ENCODE data around the gene RPRD1A. TPM values are rescaled to one million over a fixed set of nuclear protein-coding genes. Genes with fewer than 3 reads are reported as not detected.

Gene RPRD1A
- total RNA-seq, 1 experiment from 2014 or later, result 80.7 TPM

- ChIA-PET RAD21 (ENCODE audit: low non-redundant PET in 1 of 2, low total read pairs in 2 of 2, uncharacterized antibody in 2 of 2, unreplicated experiment in 2 of 2) (no interaction called here), POLR2A (no interaction called here), CTCF (no interaction called here)
- no peaks in the 10 kb centered on the region for H3K4me1 ChIP-seq (ENCODE audit: control insufficient read depth in 1 of 2, insufficient read depth in 2 of 2, low read length in 2 of 2)
- H3K36me3 ChIP-seq (ENCODE audit: control insufficient read depth in 1 of 2, insufficient read depth in 2 of 2, low read length in 2 of 2), result no peaks in the 10 kb centered on the region
- H3K27me3 ChIP-seq (ENCODE audit: insufficient read depth, low read length), result no peaks in the 10 kb centered on the region
- H3K4me2 ChIP-seq (ENCODE audit: low read length), result no peak overlapping the region
- ATAC-seq, result no peak
- H2AFZ ChIP-seq (ENCODE audit: low read depth, low read length, poor library complexity, severe bottlenecking), result no peak overlapping the region
- TF ChIP-seq YY1 (IDR thresholded peaks at IDR 0.05; ENCODE audit: extremely low read depth, insufficient replicate concordance, low read depth, low read length), result no peak
- H3K79me2 ChIP-seq (ENCODE audit: insufficient read depth, low read length), result no peaks in the 10 kb centered on the region
- H4K20me1 ChIP-seq (ENCODE audit: insufficient read depth), result no peaks in the 10 kb centered on the region
- no peaks in the 10 kb centered on the region for H3K9me2 ChIP-seq (ENCODE audit: insufficient read depth)
- H3K9ac ChIP-seq (ENCODE audit: low read length), result no peak overlapping the region
- intact Hi-C loops (cut with micrococcal nuclease), result no loop called here
- H3K4me3 ChIP-seq (replicated peaks in 1 of 2; ENCODE audit: low read depth in 1 of 2, low read length in 2 of 2), result no peak overlapping the region
- H3K9me3 ChIP-seq (ENCODE audit: control insufficient read depth in 1 of 2, insufficient read depth in 1 of 2, low read depth in 1 of 2, low read length in 2 of 2), result no peaks in the 10 kb centered on the region
- BruUV-seq (replicated peaks), result no TSS peak
- no peak for DNase-seq (ENCODE audit: low read depth, low spot score)
- no peak overlapping the region for H3K27ac ChIP-seq (ENCODE audit: low read depth, low read length)
Measured at GRCh38 chr18:35948080-35948479, 119.3 kb downstream of the RPRD1A start.

GRCh38 chr18:35942661-35943060, 124.7 kb downstream of the RPRD1A start:
- DNase-seq (ENCODE audit: low read depth, low spot score) (no peak), ATAC-seq (no peak)
- H3K9ac ChIP-seq (ENCODE audit: low read length), result no peak overlapping the region
- H3K9me3 ChIP-seq (ENCODE audit: control insufficient read depth in 1 of 2, insufficient read depth in 1 of 2, low read depth in 1 of 2, low read length in 2 of 2), result no peaks in the 10 kb centered on the region
- H3K36me3 ChIP-seq (ENCODE audit: control insufficient read depth in 1 of 2, insufficient read depth in 2 of 2, low read length in 2 of 2), result no peaks in the 10 kb centered on the region
- no peaks in the 10 kb centered on the region for H3K27me3 ChIP-seq (ENCODE audit: insufficient read depth, low read length)
- H3K4me1 ChIP-seq (ENCODE audit: control insufficient read depth in 1 of 2, insufficient read depth in 2 of 2, low read length in 2 of 2), result no peaks in the 10 kb centered on the region
- ChIA-PET POLR2A (no interaction called here), RAD21 (ENCODE audit: low non-redundant PET in 1 of 2, low total read pairs in 2 of 2, uncharacterized antibody in 2 of 2, unreplicated experiment in 2 of 2) (no interaction called here), CTCF (interaction anchor here (2.3 kb wide), 1 partner anchor 8 kb away, joined by 7 read pairs; no protein-coding TSS in a partner anchor)
- H3K4me2 ChIP-seq (ENCODE audit: low read length), result no peak overlapping the region
- no TSS peak for BruUV-seq (replicated peaks)
- no peak for TF ChIP-seq FOSL1 (IDR thresholded peaks at IDR 0.05; ENCODE audit: low read depth)
- no peak for TF ChIP-seq SRF (IDR thresholded peaks at IDR 0.05; ENCODE audit: low read depth)
- TF ChIP-seq ZNF274 (IDR thresholded peaks at IDR 0.05; ENCODE audit: low read depth, low read length), result no peak
- TF ChIP-seq SP1 (IDR thresholded peaks at IDR 0.05; ENCODE audit: low read depth), result no peak
- TF ChIP-seq YY1 (IDR thresholded peaks at IDR 0.05; ENCODE audit: extremely low read depth, insufficient replicate concordance, low read depth, low read length), result no peak
- no peaks in the 10 kb centered on the region for H4K20me1 ChIP-seq (ENCODE audit: insufficient read depth)
- no peaks in the 10 kb centered on the region for H3K9me2 ChIP-seq (ENCODE audit: insufficient read depth)
- no peaks in the 10 kb centered on the region for H3K79me2 ChIP-seq (ENCODE audit: insufficient read depth, low read length)
- no peak overlapping the region for H3K27ac ChIP-seq (ENCODE audit: low read depth, low read length)
- H3K4me3 ChIP-seq (replicated peaks in 1 of 2; ENCODE audit: low read depth in 1 of 2, low read length in 2 of 2), result no peak overlapping the region
- H2AFZ ChIP-seq (ENCODE audit: low read depth, low read length, poor library complexity, severe bottlenecking), result no peak overlapping the region
- intact Hi-C loops (cut with micrococcal nuclease), result no loop called here

Measured in HCT116 (cell line).